PFSK-1 (cell line): ENCODE measurements around the gene GLB1L.

Experiments
- POLR2AphosphoS5 ChIP-seq: IDR thresholded peaks from 2 replicates; pipeline ENCODE4 v1.6.1; 2012; ENCODE audit warnings: low read depth, mild to moderate bottlenecking, control low read depth, low read length, moderate library complexity
- SIN3A ChIP-seq: IDR thresholded peaks from 2 replicates; pipeline ENCODE4 v1.6.1; 2012; ENCODE audit warnings: mild to moderate bottlenecking, low read length, moderate library complexity, borderline replicate concordance; ENCODE audit not compliant: insufficient read depth

GRCh38 chr2:219228911-219229304 is 16.3 kb downstream of the GLB1L start:
- TF ChIP-seq SIN3A (no peak), POLR2AphosphoS5 (no peak)
